ENCODE data around the gene SOD3.

SOD3 gene

DNA sequence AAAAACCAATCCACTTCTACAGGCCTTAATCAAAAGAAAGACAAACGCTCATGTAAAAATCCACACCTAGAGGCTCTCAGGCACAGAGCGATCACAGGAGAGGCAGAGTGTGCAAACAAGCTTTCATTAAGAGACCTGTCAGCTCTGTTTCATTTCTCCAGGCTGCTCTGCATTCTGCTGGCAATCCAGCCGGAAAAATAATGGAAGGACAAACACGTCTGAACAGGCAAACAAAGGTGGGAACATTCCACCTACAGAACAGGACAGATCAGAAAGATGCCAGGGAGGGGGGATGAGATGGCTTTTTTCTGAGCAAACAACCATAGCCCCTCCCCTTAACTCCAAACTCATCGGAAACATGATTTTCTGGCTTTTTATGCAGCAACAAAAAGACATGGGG, 9.7 kb downstream of the SOD3 start:
- DNase-seq: no peak

- no peak for DNase-seq
Measured at GRCh38 chr4:24805566-24805965, 10.2 kb downstream of the SOD3 start.

- no peak for DNase-seq
Measured at GRCh38 chr4:24806206-24806990, 11.0 kb downstream of the SOD3 start.

DNA sequence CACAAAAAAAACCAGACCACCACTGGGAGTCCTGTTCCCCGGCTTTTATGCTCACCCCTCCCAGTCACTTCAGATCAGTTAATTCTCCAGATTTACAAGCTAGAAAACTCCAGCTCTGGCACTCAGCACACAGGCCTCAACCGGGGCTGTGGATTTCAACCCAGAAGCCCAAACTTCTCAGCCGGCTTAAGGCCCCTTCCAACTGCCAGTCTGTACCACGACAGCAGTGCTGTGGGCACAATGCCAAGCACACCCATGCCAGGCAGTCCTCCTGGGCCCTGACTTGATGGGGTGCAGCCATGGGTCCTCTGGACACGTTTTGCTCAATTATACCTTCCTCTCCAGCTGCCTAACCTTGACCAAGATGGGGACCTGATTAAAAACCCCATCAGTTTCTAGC, 12.2 kb downstream of the SOD3 start:
- DNase-seq: no peak

- no peak for DNase-seq
Measured at GRCh38 chr4:24808261-24808660, 12.9 kb downstream of the SOD3 start.

GRCh38 chr4:24808955-24809354, 13.6 kb downstream of the SOD3 start:
- no peak for DNase-seq

DNA sequence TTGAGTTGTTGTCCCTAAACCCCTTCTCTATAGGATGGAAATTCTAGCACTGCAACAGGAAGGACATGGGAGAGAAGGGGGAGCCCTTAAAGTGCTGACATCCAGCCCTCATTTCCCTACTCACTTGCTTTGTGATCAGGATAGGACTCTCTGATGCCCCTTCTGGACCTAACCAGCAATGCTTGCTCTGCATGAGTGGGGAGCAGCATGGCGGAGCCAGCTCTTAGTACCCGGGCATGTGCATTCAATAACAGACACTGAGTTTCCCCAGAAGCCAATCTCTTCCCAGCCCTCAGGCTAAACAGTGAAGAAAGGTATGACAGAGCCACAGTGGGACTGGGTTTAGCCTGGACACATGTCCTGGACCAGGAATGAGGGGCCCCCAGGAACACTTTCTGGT, 14.0 kb downstream of the SOD3 start:
- no peak for DNase-seq

DNA sequence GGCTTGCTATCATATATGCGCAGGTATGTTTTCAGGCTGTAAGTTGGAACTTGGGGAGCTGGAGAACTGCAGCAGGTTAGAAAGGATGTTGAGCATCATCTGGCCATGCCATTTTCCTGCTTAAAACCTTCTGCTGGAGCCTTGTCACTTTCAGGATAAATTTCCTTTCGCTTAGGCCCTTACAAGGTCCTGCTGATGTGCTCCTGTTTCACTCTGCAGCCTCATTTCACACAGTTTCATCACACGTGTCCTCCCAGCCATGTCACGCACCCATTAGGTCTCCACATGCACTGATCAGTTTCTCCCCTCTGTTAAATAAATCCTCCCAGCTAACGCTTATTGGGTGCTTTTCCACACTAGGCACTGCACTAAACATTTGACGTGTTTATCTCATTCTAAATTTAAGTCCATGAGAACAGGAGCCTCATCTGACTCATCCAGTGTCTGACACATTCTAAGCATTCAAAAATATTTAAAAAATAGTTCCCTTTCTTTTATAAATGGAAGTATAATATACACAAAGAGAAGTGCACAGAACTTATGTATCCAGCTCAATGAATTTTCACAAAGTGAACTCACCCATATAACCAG, 14.5 kb downstream of the SOD3 start:
- DNase-seq: no peak

- DNase-seq: no peak
Measured at GRCh38 chr4:24810871-24811631, 15.7 kb downstream of the SOD3 start.

DNA sequence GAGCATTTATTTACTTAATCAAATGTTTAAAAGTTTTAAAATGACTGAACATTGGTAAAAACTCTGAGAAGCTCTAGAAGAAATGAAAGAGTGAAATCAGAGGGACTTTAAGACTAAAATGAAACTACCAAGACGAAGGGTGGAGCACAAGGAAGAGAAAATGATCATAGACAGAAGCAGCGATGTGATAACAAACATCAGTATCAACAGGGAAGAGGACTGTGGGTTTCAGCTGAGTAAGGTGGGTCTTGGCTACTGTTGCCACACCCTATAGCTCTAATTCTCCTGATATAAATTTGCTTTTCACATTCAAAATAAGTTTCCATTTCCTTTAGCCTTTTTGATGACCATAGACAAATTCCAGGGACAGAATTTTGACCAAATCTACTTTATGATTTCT, 18.4 kb downstream of the SOD3 start:
- DNase-seq: no peak

GRCh38 chr4:24816797-24817196, 21.4 kb downstream of the SOD3 start:
- no peak for DNase-seq

DNA sequence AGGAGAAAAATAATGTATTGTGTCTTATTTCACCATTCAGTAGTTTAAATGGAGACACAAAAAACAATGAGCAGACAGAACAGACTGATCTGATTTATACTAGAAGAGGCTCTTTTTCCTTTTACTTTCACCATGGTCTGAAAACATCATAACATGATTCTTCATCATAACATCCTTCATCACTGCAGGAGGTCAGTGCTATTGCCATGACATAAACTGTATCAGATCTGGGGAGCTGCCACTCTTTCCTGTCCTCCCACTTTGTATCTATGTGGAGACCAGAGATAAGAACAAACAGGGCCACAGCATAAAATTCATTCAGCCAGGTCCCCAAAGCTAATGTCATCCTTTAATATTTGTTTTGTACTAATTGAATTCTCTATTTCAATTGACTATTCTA, 25.2 kb downstream of the SOD3 start:
- no peak for DNase-seq

DNA sequence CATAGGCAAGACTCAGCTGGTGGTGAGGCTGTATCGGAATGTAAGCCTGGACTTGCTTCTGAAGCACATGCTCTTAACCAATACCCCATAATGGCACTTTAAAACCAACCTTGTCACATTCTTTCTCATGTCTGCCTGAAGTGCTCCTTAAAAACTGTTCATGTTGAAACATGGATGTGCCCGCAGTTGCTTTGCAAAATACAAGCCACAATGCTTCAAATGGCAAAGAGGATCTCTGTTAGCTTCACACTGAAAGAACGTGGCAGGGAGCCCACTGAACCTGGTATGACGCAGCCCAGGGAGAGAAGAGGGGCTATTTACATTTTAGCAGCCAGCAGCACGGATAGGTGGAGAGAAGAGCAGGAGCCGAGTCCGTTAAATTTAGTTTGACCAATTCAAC, 29.3 kb downstream of the SOD3 start:
- DNase-seq: no peak

DNA sequence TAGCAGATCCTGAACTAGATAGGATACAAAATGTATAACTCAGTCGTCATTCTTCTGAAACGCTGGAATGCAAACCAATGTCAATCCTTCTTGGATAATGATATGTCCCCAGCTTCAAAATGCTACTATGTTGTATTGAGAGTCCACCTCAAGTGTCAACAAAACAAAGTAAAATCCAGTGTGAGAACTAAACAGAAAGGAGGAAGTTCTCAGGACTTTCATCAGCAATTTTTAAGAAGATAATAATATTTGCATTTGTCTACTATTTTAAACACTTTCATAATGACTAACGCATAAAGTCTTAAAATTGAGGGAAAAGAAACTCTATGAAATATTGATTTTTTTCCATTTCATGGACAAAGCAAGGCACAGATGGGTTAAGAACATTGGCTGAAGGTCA, 36.3 kb downstream of the SOD3 start:
- DNase-seq: no peak

DNA sequence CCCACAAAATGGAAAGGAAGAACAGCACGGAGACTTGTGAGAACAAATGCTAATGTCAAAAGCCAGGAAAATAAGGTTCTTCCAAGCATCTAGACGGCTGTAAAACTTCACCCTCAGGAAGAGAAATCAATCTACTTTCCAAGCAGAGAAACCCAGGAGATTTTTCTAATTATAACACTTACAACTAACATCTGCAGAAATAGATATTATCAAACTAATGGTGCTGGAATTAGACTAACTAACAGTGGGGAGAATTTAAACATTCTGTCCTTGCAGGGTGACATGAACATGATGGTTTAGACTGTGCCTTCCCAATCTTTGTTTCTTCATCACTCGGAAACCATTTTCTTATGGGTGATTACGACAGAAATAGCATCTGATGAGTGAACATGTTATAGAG, 40.3 kb downstream of the SOD3 start:
- no peak for DNase-seq

GRCh38 chr4:24836661-24837242, 41.4 kb downstream of the SOD3 start:
- DNase-seq: no peak

- DNase-seq: no peak
Measured at GRCh38 chr4:24837336-24837735, 42.0 kb downstream of the SOD3 start.

DNA sequence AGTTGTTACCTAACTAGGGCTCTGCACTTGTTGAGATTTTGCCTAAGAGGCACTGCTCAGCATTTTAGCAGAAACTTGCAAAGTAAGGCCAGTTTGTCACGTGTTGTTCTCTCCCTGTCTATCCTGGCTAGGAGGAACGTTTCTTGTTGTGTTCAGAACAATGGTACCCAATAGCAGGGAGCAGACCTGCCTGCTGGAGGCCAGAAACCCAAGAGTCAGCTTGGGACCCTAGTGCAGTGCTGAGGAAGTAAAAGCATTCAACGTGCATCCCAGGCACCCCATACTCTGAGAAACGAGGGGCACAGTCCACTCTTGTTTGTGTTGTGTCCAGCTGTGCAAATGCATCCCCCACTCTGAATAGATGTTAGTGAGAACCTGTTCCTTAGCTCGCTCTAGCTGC, 42.4 kb downstream of the SOD3 start:
- DNase-seq: no peak

DNA sequence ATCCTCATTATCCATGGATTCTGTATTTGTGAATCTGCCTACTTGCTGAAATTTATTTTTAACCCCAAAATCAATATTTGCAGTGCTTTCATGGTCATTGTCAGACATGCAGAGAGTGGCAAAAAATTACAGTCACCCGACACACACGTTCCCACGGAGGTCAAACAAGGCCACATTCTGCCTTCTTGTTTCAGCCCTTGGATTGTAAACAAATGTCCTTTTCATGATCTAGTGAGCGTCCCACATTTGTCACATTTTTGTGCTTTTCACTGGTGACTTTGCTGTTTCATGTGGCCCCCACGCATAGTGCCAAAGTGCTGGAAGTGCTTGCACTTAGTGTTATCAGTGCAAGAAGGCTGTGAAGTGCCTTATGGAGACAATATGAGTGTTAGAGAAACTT, 45.0 kb downstream of the SOD3 start:
- no peak for DNase-seq

GRCh38 chr4:24840826-24841543, 45.6 kb downstream of the SOD3 start:
- no peak for DNase-seq

DNA sequence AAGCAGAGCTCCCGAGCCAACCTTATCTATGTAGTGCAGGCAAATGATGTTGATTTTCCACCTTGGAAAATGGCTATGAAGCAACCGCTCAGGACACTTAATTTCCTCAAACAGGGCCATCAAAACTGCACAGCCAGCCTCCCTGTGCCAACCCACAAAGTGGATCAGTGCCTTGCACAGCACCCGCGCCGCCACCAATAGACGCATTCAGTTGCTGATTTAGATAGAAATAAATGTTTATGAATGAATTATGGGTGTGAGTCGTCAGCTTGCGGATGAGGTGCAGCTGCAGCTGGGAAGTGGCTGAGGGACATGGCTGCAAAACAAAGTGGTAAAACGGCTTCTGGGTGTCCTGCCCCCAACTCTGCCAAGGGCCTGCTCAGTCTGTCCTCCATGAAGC, 47.0 kb downstream of the SOD3 start:
- no peak for DNase-seq

DNA sequence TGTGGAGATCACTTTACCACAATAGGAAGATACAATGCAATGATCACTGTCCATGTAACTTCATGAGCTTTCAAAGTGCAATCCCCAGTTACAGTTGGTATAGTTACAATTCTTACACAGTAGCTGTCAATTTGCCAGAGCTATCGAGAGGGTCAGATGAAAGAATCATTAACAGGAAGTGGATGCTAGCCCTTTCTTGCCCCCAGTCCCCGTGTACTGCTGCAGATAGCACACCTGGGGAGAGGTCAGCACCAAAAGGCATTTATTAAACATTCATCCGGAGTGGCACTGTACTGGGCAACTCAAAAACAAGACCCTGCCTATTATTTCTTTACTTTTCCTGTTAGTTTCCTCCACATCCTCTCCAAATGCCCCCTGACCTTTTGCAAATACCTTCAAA, 47.7 kb downstream of the SOD3 start:
- no peak for DNase-seq

DNA sequence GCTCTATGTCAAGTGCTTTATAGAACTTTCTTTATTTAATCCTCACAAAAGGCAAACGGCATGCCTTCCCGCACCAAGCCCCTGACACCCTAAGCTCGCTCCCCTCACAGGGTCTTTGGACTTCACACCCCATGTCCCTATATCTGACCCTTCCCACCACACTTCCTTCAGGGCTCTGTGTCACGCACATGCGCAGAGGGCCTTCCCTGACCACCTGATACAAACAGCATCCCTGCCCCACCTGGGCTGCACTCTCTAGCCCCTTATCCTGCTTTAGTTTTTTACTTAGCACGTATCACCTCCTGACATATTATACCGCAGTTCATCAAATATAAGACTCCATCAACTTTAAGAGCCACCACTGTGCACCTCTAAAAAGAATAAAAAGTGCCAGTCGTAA, 49.8 kb downstream of the SOD3 start:
- DNase-seq: no peak
